Neural progenitor cell (in vitro differentiated cells): Measurements from ENCODE around the gene DNASE1L2. TPM values are rescaled to one million over a fixed set of nuclear protein-coding genes. Genes with fewer than 3 reads are reported as not detected.

Experiments used
- DNase-seq: peaks from one replicate; pipeline ENCODE4 v3.0.0-alpha.2; 2016; ENCODE audit warnings: low spot score
- H2AFZ ChIP-seq: fragments of 200-600 bp; sonication (generic); replicated peaks from 2 replicates; pipeline ENCODE4 v1.6.1; 2016; ENCODE audit warnings: antibody characterized with exemption
- H3F3A ChIP-seq: fragments of 200-600 bp; sonication (generic); 2 replicates; pipeline ENCODE4 v1.6.1; 2016; ENCODE audit warnings: antibody characterized with exemption, low read depth
- H3K27ac ChIP-seq: fragments of 200-600 bp; sonication (generic); 2 replicates; pipeline ENCODE4 v1.5.1; 2016; ENCODE audit warnings: mild to moderate bottlenecking
- H3K27me3 ChIP-seq: fragments of 200-600 bp; sonication (generic); 2 replicates; pipeline ENCODE4 v1.6.1; 2016; ENCODE audit warnings: mild to moderate bottlenecking, moderate library complexity
- H3K36me3 ChIP-seq: fragments of 200-600 bp; sonication (generic); 2 replicates; pipeline ENCODE4 v1.5.1; 2016
- H3K4me1 ChIP-seq: fragments of 200-600 bp; sonication (generic); 2 replicates; pipeline ENCODE4 v1.6.1; 2016; ENCODE audit warnings: mixed run types
- H3K4me2 ChIP-seq: fragments of 200-600 bp; sonication (generic); 2 replicates; pipeline ENCODE4 v1.6.1; 2016
- H3K4me3 ChIP-seq: fragments of 200-600 bp; sonication (generic); 2 replicates; pipeline ENCODE4 v1.5.1; 2016
- H3K79me2 ChIP-seq: fragments of 200-600 bp; sonication (generic); 2 replicates; pipeline ENCODE4 v1.6.1; 2016; ENCODE audit warnings: low read depth
- H3K9ac ChIP-seq: fragments of 200-600 bp; sonication (generic); 2 replicates; pipeline ENCODE4 v1.6.1; 2016
- H3K9me3 ChIP-seq: fragments of 200-600 bp; sonication (generic); 2 replicates; pipeline ENCODE4 v1.5.1; 2016; ENCODE audit warnings: low read depth
- H4K20me1 ChIP-seq: fragments of 200-600 bp; sonication (generic); 2 replicates; pipeline ENCODE4 v1.6.1; 2016; ENCODE audit warnings: low read depth
- H3K27ac Mint-ChIP-seq: 3 replicates; pipeline ENCODE4 v1.8.0; 2021; ENCODE audit warnings: mixed read lengths
- H3K27me3 Mint-ChIP-seq: 2 replicates; pipeline ENCODE4 v1.8.0; 2022; ENCODE audit warnings: low read depth, mild to moderate bottlenecking, inconsistent platforms, moderate library complexity, mixed read lengths; ENCODE audit not compliant: insufficient read depth
- H3K36me3 Mint-ChIP-seq: 3 replicates; pipeline ENCODE4 v1.8.0; 2021; ENCODE audit warnings: mixed read lengths
- H3K4me1 Mint-ChIP-seq: 3 replicates; pipeline ENCODE4 v1.8.0; 2021; ENCODE audit warnings: mixed read lengths
- H3K4me3 Mint-ChIP-seq: 3 replicates; pipeline ENCODE4 v1.8.0; 2021; ENCODE audit warnings: mild to moderate bottlenecking, moderate library complexity, mixed read lengths
- H3K9me3 Mint-ChIP-seq: 3 replicates; pipeline ENCODE4 v1.8.0; 2020; ENCODE audit warnings: mixed read lengths
- EZH2 ChIP-seq: fragments of 200-600 bp; sonication (generic); IDR thresholded peaks from 2 replicates; pipeline ENCODE4 v1.6.1; 2017; ENCODE audit warnings: antibody characterized with exemption, mild to moderate bottlenecking, moderate library complexity
- EZH2phosphoT487 ChIP-seq: fragments of 200-600 bp; sonication (generic); IDR thresholded peaks from 2 replicates; pipeline ENCODE4 v1.6.1; 2017; ENCODE audit warnings: antibody characterized with exemption
- total RNA-seq: library from RNA; depleted of rRNA; stranded (reverse); fragments of >200 nt; gene quantifications from 2 replicates; pipeline ENCODE4 v1.2.3, GENCODE V29; 2015; ENCODE audit warnings: low replicate concordance
- TF ChIP-seq, protein P1 (sequence below): fragments of 200-600 bp; sonication (generic); IDR thresholded peaks from 2 replicates; pipeline ENCODE4 v1.5.1; 2017; ENCODE audit warnings: antibody characterized with exemption, mild to moderate bottlenecking

Gene DNASE1L2
- total RNA-seq, 1 donor from 2014 or later: 0.21 TPM

DNA sequence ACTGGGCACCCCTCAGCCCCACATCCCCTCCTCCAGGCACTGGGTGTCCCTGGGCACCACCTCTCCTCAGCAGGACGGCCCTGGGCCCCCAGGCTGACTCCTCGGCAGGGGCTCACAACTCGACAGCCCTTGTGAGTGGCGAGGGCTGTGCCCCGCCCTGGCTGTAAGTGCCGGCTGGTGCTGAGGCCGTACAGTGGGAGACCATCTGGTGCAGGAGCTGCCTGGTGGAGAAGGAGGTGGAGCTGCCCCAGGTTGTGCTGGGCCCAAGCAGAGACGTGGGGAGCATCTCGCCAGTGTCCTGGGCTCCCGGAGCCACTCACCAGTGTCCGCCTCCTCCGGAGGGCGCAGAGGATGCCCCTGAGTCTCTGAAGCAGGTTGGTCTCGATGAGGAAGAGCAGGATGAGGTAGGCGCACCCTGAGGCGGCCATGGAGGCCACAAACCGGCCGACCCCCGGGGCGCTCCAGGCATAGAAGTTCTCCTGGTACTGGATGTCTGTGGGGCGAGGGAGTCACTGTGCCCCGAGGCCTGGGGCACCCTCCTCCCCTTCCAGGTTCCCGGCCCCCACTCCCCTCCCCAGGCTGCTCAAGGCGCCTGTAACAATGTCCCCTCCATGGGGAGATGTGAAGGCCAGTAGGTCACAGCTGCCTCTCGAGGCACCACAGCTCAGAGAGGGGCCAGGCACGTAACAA is 46.8 kb downstream of the DNASE1L2 start:
- H3K9me3 Mint-ChIP-seq: no peaks in the 10 kb centered on the region
- no peak overlapping the region for H3K27ac ChIP-seq
- DNase-seq: no peak
- peaks cover 3% of the 10 kb centered on the region for H3K36me3 Mint-ChIP-seq
- no peaks in the 10 kb centered on the region for H3K9me3 ChIP-seq
- H3K4me3 ChIP-seq: no peak overlapping the region
- no peaks in the 10 kb centered on the region for H3K27me3 Mint-ChIP-seq
- TF ChIP-seq EZH2phosphoT487: no peak
- no peak for TF ChIP-seq EZH2
- TF ChIP-seq, protein P1, sequence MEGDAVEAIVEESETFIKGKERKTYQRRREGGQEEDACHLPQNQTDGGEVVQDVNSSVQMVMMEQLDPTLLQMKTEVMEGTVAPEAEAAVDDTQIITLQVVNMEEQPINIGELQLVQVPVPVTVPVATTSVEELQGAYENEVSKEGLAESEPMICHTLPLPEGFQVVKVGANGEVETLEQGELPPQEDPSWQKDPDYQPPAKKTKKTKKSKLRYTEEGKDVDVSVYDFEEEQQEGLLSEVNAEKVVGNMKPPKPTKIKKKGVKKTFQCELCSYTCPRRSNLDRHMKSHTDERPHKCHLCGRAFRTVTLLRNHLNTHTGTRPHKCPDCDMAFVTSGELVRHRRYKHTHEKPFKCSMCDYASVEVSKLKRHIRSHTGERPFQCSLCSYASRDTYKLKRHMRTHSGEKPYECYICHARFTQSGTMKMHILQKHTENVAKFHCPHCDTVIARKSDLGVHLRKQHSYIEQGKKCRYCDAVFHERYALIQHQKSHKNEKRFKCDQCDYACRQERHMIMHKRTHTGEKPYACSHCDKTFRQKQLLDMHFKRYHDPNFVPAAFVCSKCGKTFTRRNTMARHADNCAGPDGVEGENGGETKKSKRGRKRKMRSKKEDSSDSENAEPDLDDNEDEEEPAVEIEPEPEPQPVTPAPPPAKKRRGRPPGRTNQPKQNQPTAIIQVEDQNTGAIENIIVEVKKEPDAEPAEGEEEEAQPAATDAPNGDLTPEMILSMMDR: no peak
- no peak overlapping the region for H3K4me3 Mint-ChIP-seq
- no peaks in the 10 kb centered on the region for H4K20me1 ChIP-seq
- no peaks in the 10 kb centered on the region for H3K79me2 ChIP-seq
- H3F3A ChIP-seq: no peaks in the 10 kb centered on the region
- no peak overlapping the region for H3K27ac Mint-ChIP-seq
- H3K4me1 Mint-ChIP-seq: no peaks in the 10 kb centered on the region
- H3K9ac ChIP-seq: no peak overlapping the region
- H2AFZ ChIP-seq: no peak overlapping the region
- no peaks in the 10 kb centered on the region for H3K4me1 ChIP-seq
- no peaks in the 10 kb centered on the region for H3K36me3 ChIP-seq
- no peaks in the 10 kb centered on the region for H3K27me3 ChIP-seq
- no peak overlapping the region for H3K4me2 ChIP-seq

DNA sequence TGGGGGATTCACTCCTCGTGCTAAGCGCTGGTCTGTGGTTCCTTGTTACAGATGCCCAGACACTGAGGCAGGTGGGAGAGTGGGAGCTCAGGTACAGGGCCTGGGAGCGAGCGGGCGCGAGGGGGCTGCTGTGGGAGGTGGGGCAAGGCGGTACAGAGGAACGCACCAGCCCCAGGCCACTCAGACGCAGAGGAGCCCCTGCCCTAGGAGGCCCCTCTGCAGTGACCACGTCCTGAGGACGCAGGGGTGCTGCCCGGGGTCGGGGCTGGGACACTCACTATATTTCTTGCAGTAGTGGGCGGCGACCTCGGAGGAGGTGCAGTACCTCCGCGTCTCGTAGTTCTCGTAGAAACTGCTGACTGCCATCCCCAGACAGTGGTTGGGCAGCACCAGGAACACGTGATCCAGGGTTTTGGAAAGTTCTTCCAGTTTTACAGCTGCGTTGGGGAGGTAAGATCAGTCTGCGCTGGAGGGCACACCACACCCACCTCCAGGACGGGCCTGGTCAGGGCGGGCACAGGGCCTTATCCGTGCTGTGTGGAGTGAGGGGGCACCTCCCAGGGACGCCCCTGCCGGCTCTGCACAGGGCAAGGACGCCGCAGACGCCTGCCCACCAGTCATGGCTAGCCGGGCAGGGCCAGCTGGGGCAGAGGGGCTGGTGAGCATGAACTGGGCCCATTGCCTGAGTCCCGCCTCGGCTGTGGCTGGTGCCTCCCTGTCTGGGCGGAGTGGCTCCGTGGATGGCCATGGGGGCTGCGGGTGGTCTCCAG is 47.9 kb downstream of the DNASE1L2 start:
- no peaks in the 10 kb centered on the region for H3K36me3 ChIP-seq
- H2AFZ ChIP-seq: no peak overlapping the region
- Mint-ChIP-seq H3K27me3 (no peaks in the 10 kb centered on the region), H3K36me3 (peaks cover 3% of the 10 kb centered on the region), H3K27ac (no peak overlapping the region), H3K4me1 (no peaks in the 10 kb centered on the region), H3K9me3 (no peaks in the 10 kb centered on the region), H3K4me3 (peak overlapping the region; percentile 34)
- no peaks in the 10 kb centered on the region for H3K79me2 ChIP-seq
- TF ChIP-seq EZH2phosphoT487 (no peak), EZH2 (no peak)
- TF ChIP-seq, protein P1: no peak
- no peaks in the 10 kb centered on the region for H3K27me3 ChIP-seq
- H3K9ac ChIP-seq: no peak overlapping the region
- no peak overlapping the region for H3K4me3 ChIP-seq
- H3K27ac ChIP-seq: no peak overlapping the region
- H3K4me2 ChIP-seq: no peak overlapping the region
- H3F3A ChIP-seq: no peaks in the 10 kb centered on the region
- no peaks in the 10 kb centered on the region for H3K9me3 ChIP-seq
- no peaks in the 10 kb centered on the region for H4K20me1 ChIP-seq
- DNase-seq: no peak
- no peaks in the 10 kb centered on the region for H3K4me1 ChIP-seq

DNA sequence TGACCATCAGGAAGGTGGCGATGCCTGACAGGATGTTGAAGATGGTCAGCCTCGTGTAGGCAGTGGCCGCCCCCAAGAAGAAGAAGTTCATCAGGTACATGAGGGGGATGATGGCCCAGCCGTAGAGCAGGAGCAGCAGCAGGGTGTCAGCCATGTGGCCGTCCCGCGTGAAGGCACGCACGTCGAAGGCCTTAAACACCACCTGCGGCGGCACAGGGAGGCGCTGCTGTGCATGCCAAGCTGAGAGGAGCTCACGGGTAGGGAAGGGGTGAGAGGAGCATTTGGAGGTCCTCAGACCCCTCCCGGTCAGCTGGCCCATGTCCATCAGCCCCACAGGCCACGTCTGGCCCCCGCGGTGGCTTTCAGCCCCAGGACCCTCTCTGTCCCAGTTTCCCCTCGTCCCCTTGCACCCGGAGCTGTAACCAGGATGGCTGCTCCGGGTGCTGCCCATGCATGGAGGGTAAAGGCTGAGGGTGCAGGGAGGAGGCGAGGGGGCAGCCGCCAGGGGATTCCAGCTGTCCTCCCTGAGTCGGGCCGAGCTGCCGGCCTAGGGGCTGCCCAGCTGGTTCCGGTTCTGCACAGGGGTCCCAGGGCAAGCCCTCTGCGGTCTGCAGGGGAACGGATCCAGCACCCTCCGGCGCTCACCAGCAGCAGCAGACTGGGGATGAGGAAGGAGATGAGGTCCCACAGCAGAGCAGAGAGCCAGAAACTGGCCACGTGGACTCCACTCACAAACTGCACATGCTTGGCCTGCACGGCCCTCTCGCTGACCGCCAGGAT is 48.7 kb downstream of the DNASE1L2 start:
- Mint-ChIP-seq H3K36me3 (peaks cover 3% of the 10 kb centered on the region), H3K9me3 (no peaks in the 10 kb centered on the region), H3K27ac (no peak overlapping the region), H3K4me1 (no peaks in the 10 kb centered on the region), H3K27me3 (peaks cover 2% of the 10 kb centered on the region), H3K4me3 (no peak overlapping the region)
- H3K27me3 ChIP-seq: no peaks in the 10 kb centered on the region
- no peak overlapping the region for H3K4me3 ChIP-seq
- no peaks in the 10 kb centered on the region for H4K20me1 ChIP-seq
- H3K4me1 ChIP-seq: no peaks in the 10 kb centered on the region
- H3K4me2 ChIP-seq: no peak overlapping the region
- TF ChIP-seq EZH2: no peak
- TF ChIP-seq EZH2phosphoT487: no peak
- TF ChIP-seq, protein P1: no peak
- H3K9ac ChIP-seq: no peak overlapping the region
- DNase-seq: no peak
- no peaks in the 10 kb centered on the region for H3F3A ChIP-seq
- H3K36me3 ChIP-seq: no peaks in the 10 kb centered on the region
- no peaks in the 10 kb centered on the region for H3K9me3 ChIP-seq
- no peak overlapping the region for H3K27ac ChIP-seq
- no peaks in the 10 kb centered on the region for H3K79me2 ChIP-seq
- no peak overlapping the region for H2AFZ ChIP-seq
